Mucosa of rectum (tissue), 2 donors: ENCODE measurements around the gene NDC1.

Experiments used
- H3K27ac ChIP-seq, 2 donors: one replicate each; pipeline ENCODE4 v1.7.0; 2013; ENCODE audit warnings: inconsistent platforms in 2 of 2, low read depth in 2 of 2, low read length in 2 of 2
- H3K27me3 ChIP-seq, 2 donors: one replicate each; pipeline ENCODE4 v1.7.0; 2013; ENCODE audit warnings: low read length in 2 of 2; ENCODE audit not compliant: control insufficient read depth in 2 of 2, insufficient read depth in 2 of 2
- H3K36me3 ChIP-seq, 2 donors: one replicate each; pipeline ENCODE4 v1.7.0; 2013; ENCODE audit warnings: low read length in 2 of 2; ENCODE audit not compliant: control insufficient read depth in 2 of 2, insufficient read depth in 2 of 2
- H3K4me1 ChIP-seq, 2 donors: one replicate each; pipeline ENCODE4 v1.7.0; 2013; ENCODE audit warnings: low read length in 2 of 2, mild to moderate bottlenecking in 1 of 2; ENCODE audit not compliant: control insufficient read depth in 2 of 2, insufficient read depth in 2 of 2
- H3K4me3 ChIP-seq, 2 donors: one replicate each; pipeline ENCODE4 v1.7.0; 2013; ENCODE audit warnings: low read length in 2 of 2
- H3K9ac ChIP-seq, 2 donors: one replicate each; pipeline ENCODE4 v1.7.0; 2013; ENCODE audit warnings: low read length in 2 of 2, low read depth in 1 of 2, mild to moderate bottlenecking in 1 of 2
- H3K9me3 ChIP-seq, 2 donors: one replicate each; pipeline ENCODE4 v1.7.0; 2013; ENCODE audit warnings: low read length in 2 of 2; ENCODE audit not compliant: control insufficient read depth in 2 of 2
- donor health status: healthy.
- donor health status: Normal muscosa, but diverticular disease.

NDC1 gene

DNA sequence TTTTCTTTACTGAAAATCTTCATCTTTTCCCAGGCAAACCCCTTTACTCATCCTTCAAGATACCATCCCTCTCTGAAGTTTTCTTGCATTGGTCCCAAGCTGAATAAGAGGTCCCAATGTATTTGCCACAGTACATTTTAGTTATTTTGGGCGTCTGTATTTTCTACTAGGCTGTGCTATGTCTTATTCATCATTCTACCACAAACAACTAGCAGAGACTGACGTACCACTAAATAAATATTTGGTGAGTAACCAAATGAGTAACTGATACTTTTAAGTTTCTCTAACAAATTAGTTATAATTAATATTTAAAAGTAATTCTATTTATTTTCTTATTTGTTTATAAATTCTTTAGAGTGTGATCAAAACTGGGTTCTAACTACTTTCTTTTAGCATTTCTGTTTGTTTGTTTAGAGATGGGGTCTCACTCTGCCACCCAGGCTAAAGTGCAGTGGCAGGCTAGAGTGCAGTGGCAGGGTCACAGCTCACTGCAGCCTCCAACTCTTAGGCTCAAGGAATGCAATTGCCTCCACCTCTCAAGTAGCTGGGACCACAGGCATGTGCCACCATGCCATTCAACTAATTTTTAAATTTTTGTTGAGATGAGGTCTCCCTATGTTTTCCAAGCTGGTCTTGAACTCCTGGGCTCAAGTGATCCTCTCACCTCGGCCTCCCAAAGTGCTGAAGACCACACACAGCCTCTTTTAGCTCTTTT lies 33.1 kb downstream of the NDC1 start:
- peaks cover 0 to 19% of the 10 kb centered on the region in 2 donors for H3K36me3 ChIP-seq
- no peaks in the 10 kb centered on the region for H3K9me3 ChIP-seq
- H3K9ac ChIP-seq, result no peak overlapping the region

DNA sequence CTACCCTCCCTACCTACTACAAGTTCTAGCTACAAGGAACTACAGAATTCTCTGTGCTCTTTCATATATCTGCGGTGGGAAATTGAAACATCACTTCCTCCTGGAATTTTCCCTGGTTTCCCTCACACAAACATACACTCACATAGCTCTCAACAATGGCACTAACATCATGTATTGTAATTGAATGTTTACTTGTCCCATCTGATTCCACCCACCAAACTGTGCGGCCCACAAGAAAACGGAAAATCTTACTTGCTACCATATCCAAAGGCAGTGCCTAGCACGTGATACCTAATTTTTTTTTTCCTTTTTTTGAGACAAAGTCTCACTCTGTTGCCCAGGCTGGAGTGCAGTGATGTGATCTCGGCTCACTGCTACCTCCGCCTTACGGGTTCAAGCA lies 33.9 kb downstream of the NDC1 start:
- Histone ChIP-seq H3K9me3 (no peaks in the 10 kb centered on the region), H3K36me3 (peaks cover 5 to 24% of the 10 kb centered on the region in 2 donors), H3K4me3 (no peak overlapping the region), H3K27me3 (no peaks in the 10 kb centered on the region), H3K27ac (no peak overlapping the region), H3K4me1 (no peaks in the 10 kb centered on the region), H3K9ac (no peak overlapping the region)

More for the DNA sequence above, 33.1 kb downstream of the NDC1 start:
- H3K27ac ChIP-seq, result no peak overlapping the region
- no peaks in the 10 kb centered on the region for H3K4me1 ChIP-seq
- no peaks in the 10 kb centered on the region for H3K27me3 ChIP-seq
- H3K4me3 ChIP-seq, result no peak overlapping the region

DNA sequence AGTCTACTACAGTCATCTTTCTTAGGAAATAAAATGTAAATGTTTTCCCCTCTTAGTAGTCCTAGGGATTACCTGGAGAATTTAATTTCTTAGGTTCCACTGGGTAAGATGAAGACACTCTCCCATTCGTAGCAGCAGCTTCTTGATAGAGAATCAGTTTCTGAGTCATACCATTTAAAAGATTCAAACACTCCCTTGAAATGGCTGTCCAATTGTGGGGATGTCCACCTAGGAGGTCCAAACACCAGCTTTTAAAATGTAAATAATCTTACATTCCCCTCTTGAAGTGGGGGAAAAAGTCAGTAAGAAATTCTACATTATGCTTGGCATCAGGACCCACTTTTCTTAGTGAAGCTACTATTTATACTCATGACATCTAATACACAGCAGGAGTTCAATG lies 37.5 kb downstream of the NDC1 start:
- Histone ChIP-seq H3K9ac (no peak overlapping the region), H3K27ac (no peak overlapping the region), H3K36me3 (peaks cover 10 to 23% of the 10 kb centered on the region in 2 donors), H3K9me3 (no peaks in the 10 kb centered on the region), H3K4me3 (no peak overlapping the region), H3K4me1 (no peaks in the 10 kb centered on the region), H3K27me3 (no peaks in the 10 kb centered on the region)

DNA sequence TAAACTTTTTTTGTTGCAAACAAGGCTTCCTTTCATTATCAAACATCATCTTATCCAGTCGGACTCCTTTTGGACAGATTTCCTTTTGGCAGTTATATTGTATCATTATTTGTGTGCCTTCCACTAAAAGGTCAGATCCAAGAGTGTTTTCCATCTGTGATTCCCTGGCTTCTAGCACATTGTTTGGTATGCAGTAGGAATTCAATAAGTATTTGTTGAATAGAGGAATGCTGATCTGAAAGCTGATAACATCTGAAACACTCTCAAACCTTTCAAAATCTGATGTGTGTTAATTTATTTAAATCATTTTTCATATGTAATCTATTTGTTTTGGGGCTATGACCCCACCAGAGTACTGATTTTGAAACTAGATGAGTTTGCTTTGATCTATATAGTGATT lies 39.0 kb downstream of the NDC1 start:
- Histone ChIP-seq H3K27me3 (no peaks in the 10 kb centered on the region), H3K27ac (no peak overlapping the region), H3K9ac (no peak overlapping the region), H3K36me3 (peaks cover 10 to 17% of the 10 kb centered on the region in 2 donors), H3K4me3 (no peak overlapping the region), H3K4me1 (no peaks in the 10 kb centered on the region), H3K9me3 (no peaks in the 10 kb centered on the region)

DNA sequence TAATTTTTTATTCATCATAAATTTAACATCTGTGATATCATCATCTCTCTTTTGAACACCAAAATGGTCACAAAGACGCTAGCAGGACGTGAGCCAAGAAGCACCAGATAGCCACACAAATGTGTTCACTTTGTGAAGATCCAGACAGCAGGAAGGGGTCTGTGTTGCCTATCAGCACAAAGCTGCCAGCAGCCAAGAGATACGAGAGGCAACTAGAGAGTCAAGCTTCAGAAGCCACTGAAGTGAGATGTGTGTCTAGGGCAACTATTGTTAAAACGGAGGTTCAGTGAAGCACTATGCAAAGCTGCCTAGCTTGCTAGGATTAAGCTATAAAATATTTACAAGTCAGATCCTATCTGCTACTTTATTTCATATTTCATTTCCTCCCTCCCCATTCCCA lies 45.3 kb downstream of the NDC1 start:
- Histone ChIP-seq H3K9me3 (no peaks in the 10 kb centered on the region), H3K9ac (no peak overlapping the region), H3K36me3 (peaks cover 8 to 20% of the 10 kb centered on the region in 2 donors)

DNA sequence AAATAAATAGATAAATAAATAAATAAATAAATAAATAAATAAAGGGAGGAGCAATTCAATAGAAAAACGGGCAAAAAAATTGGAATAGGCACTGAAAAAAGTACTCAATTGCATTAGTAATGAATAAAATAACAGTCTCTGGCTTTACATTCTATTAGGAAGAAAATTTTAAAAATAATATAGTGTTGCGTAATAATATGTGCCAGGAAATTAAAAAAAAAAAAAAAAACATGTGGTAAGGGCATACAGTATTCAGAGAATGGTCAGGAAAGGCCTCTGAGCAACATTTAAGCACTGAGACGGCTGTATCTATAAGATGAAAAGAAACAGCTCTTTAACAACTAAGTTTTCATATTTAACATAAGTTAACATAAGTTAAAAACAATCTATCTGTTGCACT lies 50.4 kb downstream of the NDC1 start:
- H3K36me3 ChIP-seq, result peaks cover under 1 to 22% of the 10 kb centered on the region in 2 donors
- H3K4me3 ChIP-seq, result no peak overlapping the region
- no peaks in the 10 kb centered on the region for H3K4me1 ChIP-seq
- no peak overlapping the region for H3K9ac ChIP-seq
- no peaks in the 10 kb centered on the region for H3K27me3 ChIP-seq
- no peaks in the 10 kb centered on the region for H3K9me3 ChIP-seq
- H3K27ac ChIP-seq, result no peak overlapping the region

More for the DNA sequence above, 45.3 kb downstream of the NDC1 start:
- no peak overlapping the region for H3K27ac ChIP-seq
- H3K27me3 ChIP-seq, result no peaks in the 10 kb centered on the region
- H3K4me3 ChIP-seq, result no peak overlapping the region
- H3K4me1 ChIP-seq, result no peaks in the 10 kb centered on the region

DNA sequence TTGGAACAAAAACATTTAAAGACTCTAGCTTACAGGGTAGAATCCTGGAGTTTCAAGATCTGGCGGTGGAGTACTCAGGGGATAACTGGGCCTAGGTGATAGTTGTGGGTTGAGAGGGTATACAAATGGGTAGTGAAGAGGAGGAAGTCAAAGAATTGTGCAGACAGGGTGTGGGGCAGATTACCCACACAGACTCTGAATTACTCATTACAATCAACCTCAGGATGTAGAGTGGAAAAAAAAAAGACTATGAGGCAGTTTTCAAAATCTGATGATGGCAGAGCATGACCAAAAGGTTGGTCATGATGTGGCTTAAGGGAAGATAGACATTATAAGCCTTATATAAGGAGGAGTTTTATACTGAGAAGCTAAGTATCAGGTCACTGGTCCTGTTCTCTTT lies 55.0 kb downstream of the NDC1 start:
- Histone ChIP-seq H3K27ac (no peak overlapping the region), H3K27me3 (no peaks in the 10 kb centered on the region), H3K4me3 (no peak overlapping the region), H3K9me3 (no peaks in the 10 kb centered on the region), H3K36me3 (peaks cover 0 to 18% of the 10 kb centered on the region in 2 donors), H3K4me1 (no peaks in the 10 kb centered on the region), H3K9ac (no peak overlapping the region)

DNA sequence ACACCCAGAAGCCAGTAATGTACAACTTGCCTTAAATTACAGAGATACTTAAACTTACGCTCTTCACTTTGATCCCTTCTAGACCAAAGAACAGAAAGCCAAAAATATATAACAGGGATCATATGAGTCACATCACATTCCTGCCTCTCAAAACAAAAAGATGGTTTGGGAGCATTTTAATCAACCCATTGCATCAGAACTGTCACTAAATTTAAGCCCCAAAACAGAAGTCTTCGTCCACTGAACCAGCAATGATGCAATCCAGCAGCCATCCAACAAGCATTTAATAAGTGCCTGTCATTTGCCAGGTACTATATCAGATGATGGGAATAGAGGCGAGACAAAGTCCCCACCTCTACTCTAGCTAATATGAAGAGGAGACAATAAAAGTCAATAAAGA lies 56.4 kb downstream of the NDC1 start:
- Histone ChIP-seq H3K9me3 (no peaks in the 10 kb centered on the region), H3K9ac (no peak overlapping the region), H3K4me1 (peaks cover 0 to 6% of the 10 kb centered on the region in 2 donors), H3K27me3 (no peaks in the 10 kb centered on the region), H3K36me3 (peaks cover 0 to 9% of the 10 kb centered on the region in 2 donors), H3K4me3 (no peak overlapping the region), H3K27ac (no peak overlapping the region)

DNA sequence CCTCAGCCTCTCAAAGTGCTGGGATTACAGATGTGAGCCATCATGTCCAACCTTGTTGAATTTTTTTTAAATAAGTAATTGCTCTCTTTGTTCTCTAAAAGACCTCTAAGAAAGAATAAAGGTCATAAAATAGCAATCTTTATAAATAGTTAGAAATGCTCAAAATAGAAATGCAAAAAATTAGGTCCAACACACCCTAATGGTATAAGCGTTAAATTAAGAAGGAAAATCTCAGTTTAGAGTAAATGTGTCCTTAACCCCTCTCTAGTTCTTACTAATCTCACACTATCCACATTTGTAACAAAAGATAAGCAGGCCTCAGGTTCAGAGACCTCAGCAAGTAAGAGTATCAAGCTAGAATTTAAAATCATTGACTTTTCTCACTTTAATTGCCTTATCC lies 60.8 kb downstream of the NDC1 start:
- H3K4me3 ChIP-seq, result no peak overlapping the region
- no peak overlapping the region for H3K9ac ChIP-seq
- H3K27me3 ChIP-seq, result no peaks in the 10 kb centered on the region
- no peaks in the 10 kb centered on the region for H3K9me3 ChIP-seq
- no peak overlapping the region for H3K27ac ChIP-seq
- peaks cover 0 to 6% of the 10 kb centered on the region in 2 donors for H3K4me1 ChIP-seq
- H3K36me3 ChIP-seq, result peaks cover 0 to 1% of the 10 kb centered on the region in 2 donors

DNA sequence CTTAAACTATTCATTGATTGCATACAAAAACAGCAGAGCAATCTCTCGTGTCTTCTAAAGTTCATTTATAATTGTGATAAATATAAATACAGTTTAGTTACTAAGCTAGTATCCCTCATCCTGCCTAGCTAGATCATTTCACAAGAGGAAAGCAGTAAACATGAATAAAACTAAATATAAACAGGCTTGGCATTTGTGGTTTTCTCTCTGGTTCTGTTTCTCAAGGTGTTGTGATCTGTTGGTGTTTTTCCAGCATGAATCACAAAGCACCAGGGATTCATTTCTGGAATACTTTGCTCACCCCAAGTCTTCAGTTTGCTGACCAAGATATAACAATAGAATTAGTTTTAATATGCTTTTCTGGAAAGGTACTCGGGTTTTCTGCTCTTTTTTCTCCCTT lies 66.4 kb downstream of the NDC1 start:
- no peak overlapping the region for H3K27ac ChIP-seq
- peaks cover 0 to 4% of the 10 kb centered on the region in 2 donors for H3K36me3 ChIP-seq
- H3K27me3 ChIP-seq, result no peaks in the 10 kb centered on the region
- no peak overlapping the region for H3K4me3 ChIP-seq
- no peaks in the 10 kb centered on the region for H3K4me1 ChIP-seq
- H3K9me3 ChIP-seq, result no peaks in the 10 kb centered on the region
- H3K9ac ChIP-seq, result no peak overlapping the region
